Stomach (tissue), 9 donors: Measurements from ENCODE around the gene RCN1. TPM values are rescaled to one million over a fixed set of nuclear protein-coding genes. Genes with fewer than 3 reads are reported as not detected.
"Not testable (repeated sequence)": the region's sequence is repeated elsewhere in the genome, so short reads cannot be mapped to it uniquely, and the experiment has no call there.

ENCODE experiments used
- DNase-seq, 2 donors: peaks; one replicate each; pipeline versions ENCODE4 v3.0.0 to v3.0.0-alpha.2; 2013 to 2019
- H3K27ac ChIP-seq, 5 donors: fragments of 200-600 bp in 4 of 5; sonication (generic) in 4 of 5; one replicate each; pipeline ENCODE4 v1.5.1; 2013 to 2019; ENCODE audit warnings: mild to moderate bottlenecking in 1 of 5, moderate library complexity in 1 of 5
- H3K27me3 ChIP-seq, 3 donors: fragments of 200-600 bp; sonication (generic); one replicate each; pipeline ENCODE4 v1.5.1; 2017 to 2019; ENCODE audit warnings: mixed run types in 1 of 3
- H3K36me3 ChIP-seq, 4 donors: fragments of 200-600 bp; sonication (generic); 1 replicate in 3 of 4; 2 replicates in 1 of 4; pipeline ENCODE4 v1.5.1; 2016 to 2019
- H3K4me1 ChIP-seq, 4 donors: fragments of 200-600 bp; sonication (generic); one replicate each; pipeline ENCODE4 v1.5.1; 2016 to 2019
- H3K4me3 ChIP-seq, 4 donors: fragments of 200-600 bp; sonication (generic) in 3 of 4; one replicate each; pipeline ENCODE4 v1.5.1; 2016 to 2019; ENCODE audit warnings: mild to moderate bottlenecking in 1 of 4
- H3K9me3 ChIP-seq, 4 donors: fragments of 200-600 bp; sonication (generic); one replicate each; pipeline ENCODE4 v1.5.1; 2016 to 2019
- CTCF ChIP-seq, 7 experiments: fragments of 450-650 bp in 4 of 7; fragments of 200-600 bp in 3 of 7; sonication (generic) in 3 of 7; IDR thresholded peaks; one replicate each; pipeline ENCODE4 v1.5.1; 2016 to 2019; ENCODE audit warnings: antibody characterized with exemption in 7 of 7, control low read depth in 2 of 7, mild to moderate bottlenecking in 1 of 7
- EP300 ChIP-seq: sonication (generic); formaldehyde crosslinking; IDR thresholded peaks from one replicate; pipeline ENCODE4 v1.6.1; 2017; ENCODE audit warnings: antibody characterized with exemption
- POLR2A ChIP-seq, 4 donors: fragments of 450-650 bp; IDR thresholded peaks; one replicate each; pipeline ENCODE4 v1.6.1; 2016; ENCODE audit warnings: antibody characterized with exemption in 4 of 4, control low read depth in 2 of 4, mild to moderate bottlenecking in 1 of 4, moderate library complexity in 1 of 4
- POLR2AphosphoS5 ChIP-seq, 3 donors: sonication (generic); formaldehyde crosslinking; IDR thresholded peaks; one replicate each; pipeline ENCODE4 v1.6.1; 2016; ENCODE audit warnings: antibody characterized with exemption in 3 of 3
- WGBS, 5 donors: extraction: QIAGEN DNeasy Blood & Tissue Kit in 3 of 5; methylation state at CpG; one replicate each; pipeline versions ENCODE4 v1.1.5 to v1.1.7; 2013 to 2018; 5-methylcytosine and 5-hydroxymethylcytosine counted together
- intact Hi-C: fragments of 100-400 bp; cut with DNase I; formaldehyde crosslinking; loops from one replicate; pipeline ENCODE4 v1.15.1; 2023; ENCODE audit warnings: low total_unique reads
- polyA plus RNA-seq, 3 donors: library from polyadenylated mRNA; stranded (reverse); fragments of 200-250 nt; gene quantifications; one replicate each; pipeline ENCODE4 v1.2.3, GENCODE V29; 2013
- total RNA-seq, 5 donors: library from RNA; depleted of rRNA; stranded (reverse); fragments of >200 nt; gene quantifications; one replicate each; pipeline versions ENCODE4 v1.1.0 to v1.2.3, GENCODE V29; 2014 to 2016
- donor health status: healthy with polysubstance abuse.
- donor health status: Bipolar disorder and iron deficiency.
- donor health status: healthy.

The RCN1 gene
- total and polyA plus RNA-seq, 8 donors: 3.5 to 91.1 (median 35.0) TPM

GRCh38 chr11:32099516-32099915 is 8.6 kb downstream of the RCN1 start:
- Histone ChIP-seq H3K27ac (no peak overlapping the region), H3K27me3 (no peaks in the 10 kb centered on the region), H3K4me3 (no peak overlapping the region), H3K9me3 (no peaks in the 10 kb centered on the region), H3K36me3 (peaks cover 18 to 72% (median 70%) of the 10 kb centered on the region in 4 donors), H3K4me1 (peaks cover 0 to 19% (median 7%) of the 10 kb centered on the region in 4 donors)
- no peak for DNase-seq
- WGBS, 5 donors: 84 to 98% (median 93%) methylated on average over 4 of the region's 4 CpGs
- TF ChIP-seq POLR2A (IDR thresholded peaks at IDR 0.05) (no peak), EP300 (no peak), POLR2AphosphoS5 (IDR thresholded peaks at IDR 0.05) (no peak), CTCF (IDR thresholded peaks at IDR 0.05) (no peak)
- intact Hi-C loops: no loop called here

GRCh38 chr11:32100495-32100894 is 9.6 kb downstream of the RCN1 start:
- H3K9me3 ChIP-seq: no peaks in the 10 kb centered on the region
- H3K4me1 ChIP-seq: peaks cover 0 to 11% (median 7%) of the 10 kb centered on the region in 4 donors
- H3K27ac ChIP-seq: no peak overlapping the region
- TF ChIP-seq CTCF (IDR thresholded peaks at IDR 0.05): no peak
- no peak for TF ChIP-seq POLR2A (IDR thresholded peaks at IDR 0.05)
- no peak for TF ChIP-seq EP300
- TF ChIP-seq POLR2AphosphoS5 (IDR thresholded peaks at IDR 0.05): no peak
- intact Hi-C loops: no loop called here
- H3K4me3 ChIP-seq: no peak overlapping the region
- 58 to 79% (median 67%) methylated on average over 5 of the region's 5 CpGs for WGBS, 5 donors
- no peak for DNase-seq
- no peaks in the 10 kb centered on the region for H3K27me3 ChIP-seq
- H3K36me3 ChIP-seq: peaks cover 18 to 78% (median 75%) of the 10 kb centered on the region in 4 donors

- peaks cover 18 to 87% (median 82%) of the 10 kb centered on the region in 4 donors for H3K36me3 ChIP-seq
Observed at GRCh38 chr11:32101791-32102190, 10.9 kb downstream of the RCN1 start.

GRCh38 chr11:32103121-32103719 is 12.3 kb downstream of the RCN1 start:
- H3K27me3 ChIP-seq, H3K4me3 ChIP-seq, H3K27ac ChIP-seq, intact Hi-C loops, H3K9me3 ChIP-seq: not testable (repeated sequence)
- peaks cover 15 to 76% (median 71%) of the 10 kb centered on the region in 4 donors for H3K36me3 ChIP-seq
- TF ChIP-seq POLR2AphosphoS5 (IDR thresholded peaks at IDR 0.05): peak in 2 of 3 donors; percentile 24 to 27
- WGBS, 5 donors: 33 to 56% (median 41%) methylated on average over 10 to 11 of the region's 11 CpGs
- DNase-seq: peak in 1 of 2 donors; percentile 36
- H3K4me1 ChIP-seq: peaks cover 0 to 11% (median 7%) of the 10 kb centered on the region in 4 donors

More at GRCh38 chr11:32101791-32102190, 10.9 kb downstream of the RCN1 start:
- intact Hi-C loops: no loop called here
- whole genome bisulfite sequencing, 5 donors: 87 to 93% (median 92%) methylated on average over 11 of the region's 11 CpGs
- Histone ChIP-seq H3K4me3 (no peak overlapping the region), H3K27ac (no peak overlapping the region), H3K4me1 (peaks cover 0 to 11% (median 7%) of the 10 kb centered on the region in 4 donors), H3K9me3 (no peaks in the 10 kb centered on the region), H3K27me3 (no peaks in the 10 kb centered on the region)
- TF ChIP-seq POLR2A (IDR thresholded peaks at IDR 0.05) (no peak), CTCF (IDR thresholded peaks at IDR 0.05) (no peak), POLR2AphosphoS5 (IDR thresholded peaks at IDR 0.05) (no peak), EP300 (no peak)
- DNase-seq: no peak

GRCh38 chr11:32103941-32104340 is 13.1 kb downstream of the RCN1 start:
- no peak overlapping the region for H3K4me3 ChIP-seq
- intact Hi-C loops: no loop called here
- H3K9me3 ChIP-seq: no peaks in the 10 kb centered on the region
- 87 to 97% (median 93%) methylated on average over 5 of the region's 5 CpGs for WGBS, 5 donors
- TF ChIP-seq POLR2A (IDR thresholded peaks at IDR 0.05) (no peak), CTCF (IDR thresholded peaks at IDR 0.05) (no peak), POLR2AphosphoS5 (IDR thresholded peaks at IDR 0.05) (no peak), EP300 (no peak)
- H3K27me3 ChIP-seq: no peaks in the 10 kb centered on the region
- DNase-seq: no peak
- peaks cover 0 to 11% (median 7%) of the 10 kb centered on the region in 4 donors for H3K4me1 ChIP-seq
- H3K27ac ChIP-seq: no peak overlapping the region
- H3K36me3 ChIP-seq: peaks cover 11 to 69% (median 64%) of the 10 kb centered on the region in 4 donors
